GM18951 (cell line): Measurements from ENCODE around the gene CCDC12.

Source experiments
- POLR2A ChIP-seq: IDR thresholded peaks from 4 replicates; pipeline ENCODE4 v1.6.1; 2011; ENCODE audit warnings: mild to moderate bottlenecking; ENCODE audit not compliant: insufficient read length, insufficient read depth; ENCODE audit errors: extremely low read depth
- in situ Hi-C: fragments of 300-500 bp; cut with MboI; formaldehyde crosslinking; loops from one replicate; pipeline ENCODE4 v1.12.0; 2022; ENCODE audit warnings: low sequenced_read_pairs, mixed read lengths, inconsistent platforms; ENCODE audit not compliant: unreplicated experiment

The CCDC12 gene

GRCh38 chr3:46988616-46989015 is 12.1 kb upstream of the CCDC12 start:
- in situ Hi-C loops = no loop called here
- no peak for TF ChIP-seq POLR2A

DNA sequence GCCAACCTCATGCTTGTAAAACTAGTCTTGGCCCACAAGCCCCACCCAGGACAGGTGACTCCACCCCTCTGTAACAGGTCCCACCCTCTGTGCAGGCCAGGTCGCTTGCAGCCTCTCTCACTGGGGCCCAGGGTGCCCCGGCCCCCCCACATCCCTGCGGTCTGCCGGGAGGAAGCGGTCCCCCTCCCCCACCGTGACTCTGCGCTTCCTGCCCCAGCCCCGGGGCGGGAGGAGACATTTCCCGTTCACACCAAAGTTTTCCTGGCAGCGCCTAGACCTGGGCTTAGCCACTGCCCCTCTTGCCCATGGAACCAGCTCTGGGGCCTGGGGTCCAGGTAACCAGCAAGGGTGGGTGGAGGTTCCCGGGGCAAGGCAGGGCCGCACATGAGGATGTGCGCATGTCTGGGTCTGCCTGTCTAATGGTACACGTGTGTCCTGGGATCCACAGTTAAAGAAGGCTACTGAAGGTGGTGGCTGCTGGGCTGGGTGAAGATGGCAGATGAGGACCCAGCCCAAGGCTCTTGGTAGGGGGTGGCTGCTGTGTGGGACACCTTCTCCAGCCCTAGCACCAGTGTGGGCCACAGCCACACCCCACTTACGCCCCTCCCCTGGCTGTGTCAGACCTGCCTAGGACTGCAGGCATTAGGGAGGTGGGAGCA is 11.3 kb upstream of the CCDC12 start:
- peak; percentile 53 for TF ChIP-seq POLR2A
- in situ Hi-C loops = no loop called here

DNA sequence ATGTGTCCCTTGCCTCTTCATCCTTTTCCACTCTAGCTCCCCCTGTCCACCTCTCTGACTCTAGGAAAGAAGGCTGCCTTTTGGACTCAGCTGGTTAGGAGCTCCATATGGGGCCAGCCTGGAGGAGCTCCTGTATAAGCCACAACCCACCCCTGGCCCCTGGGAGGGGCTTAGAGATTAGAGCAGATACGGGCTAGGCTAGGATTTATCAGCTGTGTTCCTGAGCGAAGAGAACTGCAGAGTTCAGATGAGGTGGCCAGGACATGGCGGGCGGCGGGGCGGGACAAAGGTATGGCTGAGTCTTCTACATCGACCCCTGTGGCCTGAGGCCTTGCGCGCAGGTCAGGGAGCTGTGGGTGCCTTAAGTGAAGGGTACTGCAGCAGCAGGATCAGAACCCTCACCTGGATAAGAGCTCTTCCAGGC is 10.8 kb upstream of the CCDC12 start:
- TF ChIP-seq POLR2A = no peak
- in situ Hi-C loops = no loop called here

- in situ Hi-C loops = no loop called here
- TF ChIP-seq POLR2A = no peak
Observed at GRCh38 chr3:46986782-46987310, 10.3 kb upstream of the CCDC12 start.

DNA sequence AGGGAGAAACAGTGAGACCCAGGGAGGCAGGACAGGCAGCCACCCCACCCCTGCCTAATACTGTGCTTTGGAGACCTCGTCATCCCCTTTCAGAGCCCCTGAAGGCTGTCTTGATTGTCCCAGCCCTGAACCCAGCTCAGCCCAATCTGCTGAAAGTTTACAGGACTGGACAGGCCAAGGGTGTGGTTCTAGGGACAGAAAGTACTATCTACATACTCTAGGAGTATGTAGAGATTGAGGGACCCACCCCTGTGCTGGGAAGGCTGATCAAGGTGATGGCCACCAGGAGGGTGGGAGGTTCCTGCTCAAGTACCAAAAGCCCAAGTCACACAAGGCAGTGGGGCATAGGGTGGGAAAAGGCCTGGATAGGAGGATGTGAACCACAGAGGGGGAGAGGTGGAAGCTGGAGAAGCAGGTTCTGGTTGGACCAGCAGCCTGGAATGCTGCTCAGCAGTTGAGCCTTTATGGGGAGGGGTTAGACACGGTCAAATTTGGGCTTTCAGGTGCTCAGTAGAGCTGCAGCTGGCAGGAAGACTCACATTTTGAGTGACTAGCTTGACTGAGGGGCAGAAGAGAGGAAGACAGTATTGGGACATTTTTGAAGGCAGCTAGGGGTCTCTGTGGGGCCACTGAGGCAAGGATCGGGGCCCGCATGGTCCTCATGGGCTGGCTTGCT is 9.6 kb upstream of the CCDC12 start:
- in situ Hi-C loops = no loop called here
- no peak for TF ChIP-seq POLR2A

DNA sequence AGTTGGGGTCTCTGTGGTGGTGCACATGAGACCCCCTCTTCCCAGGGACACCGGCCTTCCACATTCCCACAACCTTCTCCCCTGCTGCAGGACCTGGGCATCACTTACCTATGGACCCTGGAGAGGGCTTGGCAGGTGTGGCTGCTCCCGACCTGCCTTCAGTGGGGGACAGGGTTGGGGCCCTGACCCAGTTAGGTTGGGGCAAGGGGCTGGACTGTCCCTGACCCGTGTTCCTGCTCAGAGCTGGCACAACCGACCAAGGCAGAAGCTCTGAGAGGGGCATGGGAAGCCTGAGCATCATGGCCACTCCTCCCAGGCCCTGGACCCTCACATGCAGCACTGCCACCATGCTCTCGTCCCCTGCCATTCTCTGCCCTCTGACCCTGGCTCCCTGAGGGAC is 9.0 kb upstream of the CCDC12 start:
- TF ChIP-seq POLR2A = no peak
- in situ Hi-C loops = no loop called here

DNA sequence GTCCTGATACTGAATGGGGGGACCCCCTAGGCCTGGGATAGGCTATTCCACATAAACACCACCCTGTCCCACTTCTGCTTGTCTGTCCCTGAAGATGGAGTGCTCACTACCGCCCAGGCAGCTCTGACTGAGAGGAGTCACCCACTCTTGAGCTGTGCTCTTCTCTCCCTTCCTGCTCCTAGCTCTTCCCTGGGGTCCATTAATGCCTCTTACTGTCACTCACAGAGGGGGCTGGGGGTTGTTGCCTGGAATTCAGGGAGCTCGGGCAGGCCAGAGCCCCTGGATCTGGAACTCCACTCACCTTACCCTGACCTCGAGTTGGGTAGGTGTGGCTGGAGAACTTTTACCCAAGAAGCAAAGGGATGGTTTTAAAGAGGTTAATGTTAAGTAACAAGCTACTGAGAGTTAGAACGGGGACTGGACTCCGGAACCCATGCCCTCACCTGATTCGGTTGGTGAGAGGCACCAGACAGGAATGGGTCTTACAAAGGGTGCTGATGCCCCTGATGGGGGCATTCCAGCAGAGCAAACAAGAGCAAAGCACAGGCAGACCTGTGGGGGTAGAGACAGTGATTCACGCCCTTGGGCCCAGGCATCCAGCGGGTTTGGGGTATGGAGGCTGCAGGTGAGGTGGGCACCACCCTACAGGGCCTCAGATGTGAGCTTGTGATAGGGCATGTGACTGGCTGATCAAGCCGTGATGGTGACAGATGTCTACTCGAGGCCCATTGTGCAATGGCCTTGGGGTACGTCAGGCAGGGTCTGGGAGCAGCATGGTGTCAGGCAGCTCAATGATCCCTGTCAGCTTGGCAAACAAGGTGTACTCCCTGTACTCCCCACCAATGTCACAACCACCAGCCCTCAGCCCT is 8.3 kb upstream of the CCDC12 start:
- no peak for TF ChIP-seq POLR2A
- in situ Hi-C loops = no loop called here

GRCh38 chr3:46982546-46982945 is 6.0 kb upstream of the CCDC12 start:
- in situ Hi-C loops = no loop called here

DNA sequence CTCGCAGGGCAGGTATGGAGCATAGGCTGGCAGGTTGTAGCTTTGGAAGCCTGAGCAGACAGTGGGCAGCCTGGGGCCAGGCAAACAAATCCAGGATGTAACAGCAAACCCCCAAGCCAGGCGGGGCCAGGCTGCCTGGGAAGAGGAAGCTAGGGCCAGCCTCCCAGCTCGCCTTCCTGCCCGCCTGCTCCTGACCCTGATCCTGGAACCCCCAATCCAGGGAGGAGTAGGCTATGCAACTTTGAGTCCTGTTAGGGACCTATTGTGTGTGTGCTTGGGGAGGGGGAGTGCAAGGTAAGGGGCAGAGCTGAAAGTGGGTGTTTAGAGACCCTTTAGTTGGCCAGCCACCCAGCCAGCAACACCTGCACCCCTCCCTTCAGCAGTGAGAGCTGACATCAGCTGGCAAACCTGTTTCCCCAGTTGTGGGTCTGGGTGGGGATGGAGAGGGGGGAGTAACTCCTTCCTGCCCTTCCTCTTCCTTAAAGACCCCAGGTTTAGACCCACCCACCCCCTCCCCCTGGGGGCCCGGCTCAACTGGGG is 5.5 kb upstream of the CCDC12 start:
- in situ Hi-C loops = no loop called here

More at GRCh38 chr3:46982546-46982945, 6.0 kb upstream of the CCDC12 start:
- TF ChIP-seq POLR2A = no peak

GRCh38 chr3:46979958-46980497 is 3.5 kb upstream of the CCDC12 start:
- in situ Hi-C loops = no loop called here
- no peak for TF ChIP-seq POLR2A

More for the DNA sequence above, 5.5 kb upstream of the CCDC12 start:
- TF ChIP-seq POLR2A = no peak

DNA sequence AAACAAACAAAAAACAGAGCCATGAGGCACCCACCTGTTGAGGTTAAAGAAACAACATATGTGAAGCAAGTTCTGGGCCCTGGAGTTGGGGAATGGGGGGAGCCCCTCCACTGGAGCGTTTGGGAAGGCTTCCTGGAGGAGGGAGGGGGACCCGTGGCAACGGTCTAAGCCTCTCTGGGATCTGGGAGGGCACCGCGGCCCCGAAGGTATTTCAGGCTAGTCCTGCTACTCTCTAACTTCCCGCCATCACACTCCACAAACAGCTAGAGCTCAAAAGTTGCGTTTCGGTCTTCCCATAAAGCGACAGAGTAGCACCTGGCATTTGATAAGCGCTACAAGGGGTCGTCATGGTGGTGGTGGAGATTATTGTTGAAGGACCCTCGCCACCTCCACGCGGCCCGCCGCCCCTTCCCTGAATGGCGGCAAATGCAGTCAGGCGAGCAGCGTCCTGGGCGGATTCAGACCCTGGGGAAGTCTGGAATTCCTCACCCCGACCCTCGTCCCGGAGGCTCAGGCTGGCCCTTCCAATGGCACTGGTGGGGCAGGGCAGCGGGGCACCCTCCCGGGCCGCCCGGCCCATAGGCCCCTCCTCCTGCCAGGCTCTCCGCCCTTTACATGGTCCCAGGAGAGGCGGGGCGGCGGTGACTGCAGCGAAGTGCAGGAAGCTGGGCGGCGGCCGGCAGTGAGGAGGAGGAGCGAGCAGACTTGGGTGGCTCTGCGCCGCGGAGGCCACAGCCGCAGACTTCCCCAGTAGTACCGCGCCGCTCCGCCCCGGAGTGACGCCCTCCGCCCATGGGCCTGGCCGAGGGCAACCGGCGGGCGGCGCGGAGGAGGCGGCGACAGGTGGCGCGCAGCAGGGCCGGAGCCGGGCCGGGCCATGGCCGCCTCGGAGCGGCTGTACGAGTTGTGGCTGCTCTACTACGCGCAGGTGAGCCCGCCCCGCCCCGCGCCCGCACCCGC is 2.7 kb upstream of the CCDC12 start, which contains the start of gene NBEAL2:
TSS of gene NBEAL2 (plus strand) at position 682 of the 960 bp plus-strand sequence. CDS start at position 878, 196 bp downstream.
- TF ChIP-seq POLR2A = peak; percentile 85

DNA sequence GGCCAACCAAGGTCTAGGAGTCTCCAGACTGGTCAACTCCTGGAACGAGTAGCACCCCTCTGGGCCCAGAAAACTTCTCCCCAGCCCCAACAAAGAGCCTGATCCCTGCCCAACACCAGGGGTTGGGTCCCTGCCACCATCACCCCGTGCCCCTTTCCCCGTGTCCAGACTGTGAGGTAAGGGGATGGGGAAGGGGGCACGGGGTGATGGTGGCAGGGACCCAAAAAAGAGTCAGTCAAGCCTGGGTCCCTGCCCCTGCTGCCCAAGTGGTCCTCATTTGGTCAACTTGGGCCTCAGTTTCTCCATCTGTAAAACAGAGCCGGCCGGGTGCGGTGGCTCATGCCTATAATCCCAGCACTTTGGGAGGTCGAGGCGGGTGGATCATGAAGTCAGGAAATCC is 1.8 kb upstream of the CCDC12 start:
- in situ Hi-C loops = no loop called here
- TF ChIP-seq POLR2A = no peak

More for the DNA sequence above, 2.7 kb upstream of the CCDC12 start, which contains the start of gene NBEAL2:
- in situ Hi-C loops = no loop called here
